T1000 (cell line): ENCODE results near the gene SLIRP.
"Not testable (repeated sequence)": the region's sequence is repeated elsewhere in the genome, so short reads cannot be mapped to it uniquely, and the experiment has no call there.

Experiments
- DNase-seq: peaks from one replicate; lab custom pipeline; 2025; ENCODE audit warnings: mixed read lengths; lab: John Stamatoyannopoulos, UW

Gene SLIRP

DNA sequence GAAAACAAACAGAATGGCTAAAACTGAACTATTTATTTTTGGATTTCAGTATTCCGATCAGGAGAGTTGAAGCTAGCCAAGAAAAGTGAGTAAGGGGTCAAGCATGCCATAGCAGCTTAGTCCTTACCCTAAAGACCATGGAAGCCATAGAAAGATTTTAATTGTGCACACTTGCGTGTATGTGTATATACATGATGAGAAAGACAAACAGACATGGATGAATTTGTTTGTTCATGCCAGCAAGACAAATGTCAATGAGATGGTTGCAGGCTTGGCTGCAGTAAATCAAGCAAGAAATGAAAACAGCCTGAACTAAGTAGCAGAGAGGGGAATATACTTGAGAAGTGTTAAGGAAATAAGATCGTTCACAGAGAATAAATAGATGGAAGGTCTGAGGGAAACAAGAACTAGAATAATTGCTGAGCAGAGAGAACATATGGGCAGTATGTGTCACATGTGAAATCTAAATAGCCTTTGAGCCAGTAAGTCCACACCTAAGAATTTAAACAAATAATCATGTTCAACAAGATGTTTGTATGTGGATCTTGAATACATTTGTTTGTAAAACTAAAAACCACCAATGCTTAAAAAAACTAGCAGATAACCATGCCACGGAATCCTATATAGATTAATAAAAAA lies 38.3 kb downstream of the SLIRP start:
- no peak for DNase-seq

DNA sequence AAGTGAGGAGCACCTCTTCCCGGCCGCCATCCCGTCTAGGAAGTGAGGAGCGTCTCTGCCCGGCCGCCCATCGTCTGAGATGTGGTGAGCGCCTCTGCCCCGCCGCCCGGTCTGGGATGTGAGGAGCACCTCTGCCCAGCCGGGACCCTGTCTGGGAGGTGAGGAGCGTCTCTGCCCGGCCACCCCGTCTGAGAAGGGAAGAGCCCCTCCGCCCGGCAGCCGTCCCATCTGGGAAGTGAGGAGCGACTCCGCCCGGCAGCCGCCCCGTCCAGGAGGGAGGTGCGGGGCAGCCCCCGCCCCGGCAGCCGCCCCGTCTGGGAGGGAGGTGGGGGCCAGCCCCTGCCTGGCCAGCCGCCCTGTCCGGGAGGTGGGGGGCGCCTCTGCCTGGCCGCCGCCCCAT lies 39.5 kb downstream of the SLIRP start:
- not testable (repeated sequence) for DNase-seq

DNA sequence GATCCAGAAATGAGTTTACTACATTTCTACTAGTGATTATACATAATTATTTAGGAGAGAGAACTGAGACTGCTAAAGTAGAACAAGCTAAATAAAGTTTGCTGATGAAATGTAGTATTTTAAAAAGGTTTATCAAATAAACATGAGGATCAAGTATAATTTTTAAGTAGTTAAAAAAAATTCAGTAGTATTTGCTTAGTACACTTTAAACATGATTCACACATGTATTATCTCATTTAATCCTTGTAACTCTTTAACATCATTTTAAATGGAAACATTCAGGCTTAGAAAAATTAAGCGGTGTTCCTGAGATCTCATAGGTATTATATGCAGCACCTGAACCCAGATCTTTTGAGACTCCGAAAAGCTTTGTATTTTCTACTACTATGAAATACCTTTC lies 44.4 kb downstream of the SLIRP start:
- DNase-seq: no peak

DNA sequence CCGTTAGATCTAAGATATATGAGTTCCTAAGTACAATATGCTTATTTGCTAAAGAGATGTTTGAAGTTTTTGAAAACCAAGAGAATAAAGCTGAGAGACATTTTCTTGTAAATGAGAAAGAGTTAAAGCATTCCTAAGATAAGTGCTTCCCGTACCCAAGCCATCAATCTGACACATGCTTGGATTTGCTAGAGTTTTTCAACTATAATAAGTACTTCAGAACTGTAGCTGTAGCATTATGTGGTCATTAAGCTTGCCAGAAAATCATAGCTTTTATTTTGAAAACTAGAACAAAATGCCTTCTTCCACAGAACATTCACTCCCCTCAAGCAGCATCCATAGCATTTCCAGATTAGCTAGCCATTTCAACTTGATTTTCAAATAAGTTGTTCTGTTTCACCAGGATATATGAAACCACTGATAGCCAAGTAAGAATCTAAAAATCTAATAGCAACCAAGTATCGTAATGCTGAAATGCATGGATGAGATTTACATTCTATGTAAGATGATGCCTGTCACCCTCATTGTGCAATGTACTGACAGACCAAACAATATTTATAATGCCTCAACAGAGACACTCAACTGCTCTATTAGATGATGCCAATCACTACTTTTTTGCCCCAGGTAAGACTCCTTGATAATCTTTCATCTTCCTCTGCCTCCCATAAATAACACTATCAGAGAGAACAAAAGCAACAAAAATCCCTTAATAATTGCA lies 45.1 kb downstream of the SLIRP start:
- DNase-seq: no peak

DNA sequence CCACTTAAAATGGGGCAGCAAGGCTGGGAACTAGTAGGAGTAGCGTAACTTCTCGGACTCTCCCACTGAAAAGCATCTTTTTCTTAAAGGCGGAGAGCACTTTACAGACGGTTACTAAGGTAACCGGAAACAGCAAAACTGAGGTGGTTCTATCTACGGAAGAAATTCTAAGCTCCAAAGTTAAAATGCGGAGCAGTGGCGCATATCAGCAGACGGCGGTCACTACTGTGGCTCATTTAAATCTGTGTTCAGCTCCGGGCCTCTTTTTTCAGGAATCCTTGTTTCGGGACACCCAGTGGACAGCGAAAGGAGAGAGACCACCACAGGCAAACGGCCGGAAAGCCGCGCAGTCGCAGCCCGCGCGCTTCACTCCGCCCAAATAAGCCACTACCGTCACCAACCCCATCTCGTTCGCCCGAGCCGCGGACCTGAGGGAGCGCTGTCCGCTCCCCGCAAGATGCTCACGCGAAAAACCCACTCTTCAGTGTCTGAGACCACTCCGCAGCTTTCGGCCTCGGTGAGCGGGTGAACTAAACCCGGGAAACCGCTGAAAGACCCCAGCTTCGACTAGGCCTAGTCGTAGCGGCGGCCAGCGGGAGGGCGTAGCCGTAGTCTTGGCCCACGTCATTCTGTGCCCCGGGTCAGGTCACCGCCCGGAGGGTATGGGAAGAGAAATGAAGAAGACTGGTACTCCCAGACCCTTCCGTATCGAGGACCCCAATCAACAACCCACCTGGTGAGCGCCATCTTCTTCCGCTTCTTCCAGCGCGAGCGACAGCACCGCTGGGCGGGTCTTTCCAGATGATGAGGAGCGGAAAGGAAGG lies 52.7 kb downstream of the SLIRP start, which contains the start of gene SNW1:
TSS of gene SNW1 (minus strand) at position 776 of the 824 bp plus-strand sequence. CDS start at position 747, 29 bp downstream.
- peak; percentile 88 for DNase-seq

DNA sequence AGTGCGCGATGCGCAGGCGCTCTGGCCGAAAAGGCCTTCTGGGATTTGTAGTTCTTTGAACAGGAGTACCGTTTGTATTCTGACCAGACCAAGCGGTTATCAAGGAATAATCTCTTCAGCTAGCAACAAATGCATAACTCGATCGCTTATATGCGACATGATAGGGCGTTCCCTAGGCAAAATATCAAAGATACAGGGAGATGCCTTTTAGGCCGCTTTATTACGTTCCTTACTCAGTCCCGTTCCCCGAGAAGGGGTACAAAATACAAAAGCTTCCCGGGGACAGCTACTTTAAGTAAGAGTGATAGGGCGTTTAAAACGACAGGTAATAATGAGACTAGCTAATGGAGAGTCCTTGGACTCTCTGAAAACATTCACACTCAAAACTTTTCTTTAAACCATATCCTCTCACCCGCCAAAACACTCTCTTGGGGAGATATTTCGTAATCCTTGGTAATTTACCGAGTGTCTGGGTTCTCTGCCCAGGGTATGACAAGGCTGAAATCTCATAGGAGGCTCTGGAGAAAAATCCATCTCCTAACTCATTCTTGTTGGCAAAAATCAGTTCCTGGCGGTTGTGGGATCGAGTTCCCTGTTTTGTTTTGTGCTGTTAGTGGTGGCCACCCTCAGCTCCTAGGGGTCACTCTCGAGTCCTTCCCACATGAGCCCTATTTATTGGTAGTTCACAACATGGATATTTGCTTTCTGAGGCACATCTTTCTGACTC lies 53.5 kb downstream of the SLIRP start:
- DNase-seq: no peak

DNA sequence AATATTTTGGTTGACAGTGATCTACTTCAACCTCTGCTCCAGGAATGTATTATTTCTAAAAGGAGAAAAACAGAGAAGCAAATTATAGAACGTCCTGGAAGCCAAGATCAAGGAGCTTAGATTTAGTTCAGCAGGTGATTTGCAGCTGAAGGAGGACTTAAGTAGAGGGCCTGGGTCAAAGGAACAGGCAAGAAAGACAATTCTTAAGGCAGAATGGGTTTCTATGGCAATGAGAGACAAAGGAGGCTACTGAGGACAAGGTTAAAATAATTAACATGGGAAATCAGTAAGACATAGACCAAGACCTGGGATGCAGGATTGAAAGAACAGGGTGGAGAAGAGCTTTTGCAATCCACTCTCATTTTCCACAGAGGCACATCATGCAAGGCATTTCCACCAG lies 55.4 kb downstream of the SLIRP start:
- no peak for DNase-seq

DNA sequence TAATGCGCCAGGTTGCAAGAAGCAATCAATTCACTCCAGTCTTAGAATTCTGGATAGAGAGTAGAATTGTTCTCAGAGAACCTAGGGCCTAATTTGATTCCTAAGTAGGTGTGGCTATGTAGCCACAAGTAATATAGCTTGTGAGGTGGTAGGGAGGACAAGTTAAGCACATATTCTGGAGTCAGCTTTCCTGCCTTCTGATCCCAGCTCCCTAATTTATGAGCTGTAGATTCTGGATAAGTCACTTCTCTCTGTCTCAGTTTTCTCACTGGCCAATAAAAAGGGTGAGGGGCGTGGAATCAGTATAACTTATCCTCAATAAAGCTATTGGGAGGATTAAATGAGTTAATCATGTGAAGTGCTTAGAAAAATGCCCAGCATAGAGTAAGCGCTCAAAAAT lies 56.1 kb downstream of the SLIRP start:
- DNase-seq: no peak
